BLaER1 treated with 17β-estradiol and CSF1 and Interleukin-3, amounts not matched to agents 10 nM and 100 nM (cell line): ENCODE measurements around the gene MRPS23.
"Not testable (repeated sequence)": the region's sequence is repeated elsewhere in the genome, so short reads cannot be mapped to it uniquely, and the experiment has no call there.

Source experiments
- H3K27ac ChIP-seq, 11 experiments: shearing (Covaris generic); formaldehyde crosslinking; 2 replicates each; pipeline ENCODE4 v1.8.1; 2022
- H3K27me3 ChIP-seq, 11 experiments: shearing (Covaris generic); formaldehyde crosslinking; 2 replicates each; pipeline ENCODE4 v1.8.1; 2022
- H3K36me3 ChIP-seq, 11 experiments: shearing (Covaris generic); formaldehyde crosslinking; 2 replicates each; pipeline ENCODE4 v1.8.1; 2022
- H3K4me1 ChIP-seq, 10 experiments: shearing (Covaris generic); formaldehyde crosslinking; 2 replicates each; pipeline ENCODE4 v1.8.1; 2022
- H3K4me2 ChIP-seq, 11 experiments: shearing (Covaris generic); formaldehyde crosslinking; 2 replicates each; pipeline ENCODE4 v1.8.1; 2022
- H3K4me3 ChIP-seq, 10 experiments: shearing (Covaris generic); formaldehyde crosslinking; 2 replicates each; pipeline ENCODE4 v1.8.1; 2022
- H3K9ac ChIP-seq, 11 experiments: shearing (Covaris generic); formaldehyde crosslinking; 2 replicates each; pipeline ENCODE4 v1.8.1; 2022
- H3K9me3 ChIP-seq, 11 experiments: shearing (Covaris generic); formaldehyde crosslinking; replicated peaks in 1 of 11; 2 replicates each; pipeline ENCODE4 v1.8.1; 2022
- H4K20me1 ChIP-seq, 11 experiments: shearing (Covaris generic); formaldehyde crosslinking; 2 replicates each; pipeline ENCODE4 v1.8.1; 2022
- Cebpa-rat ChIP-seq, 11 experiments: shearing (Covaris generic); IDR thresholded peaks; 2 replicates each; pipeline ENCODE4 v1.8.1; 2022

Gene MRPS23

GRCh38 chr17:57858838-57859237, 9.0 kb upstream of the MRPS23 start:
- H3K27ac ChIP-seq = no peak overlapping the region
- peaks cover 0 to 25% (median 9%) of the 10 kb centered on the region in 11 experiments; a peak in 16 of 22 replicates for H3K27me3 ChIP-seq
- 0 out of 22 replicates have a peak, but pooled peaks cover 0 to 5% (median 0%) of the 10 kb centered on the region in 11 experiments for H4K20me1 ChIP-seq
- H3K36me3 ChIP-seq = no peaks in the 10 kb centered on the region
- H3K4me2 ChIP-seq = 0 out of 22 replicates have a peak overlapping the region, but pooled peaks of 1 of the 11 experiments have one; percentile 7
- H3K4me3 ChIP-seq = no peak overlapping the region
- no peak for TF ChIP-seq Cebpa-rat (IDR thresholded peaks at IDR 0.05)
- H3K4me1 ChIP-seq = peaks cover 22 to 56% (median 42%) of the 10 kb centered on the region in 10 experiments
- no peaks in the 10 kb centered on the region for H3K9me3 ChIP-seq
- H3K9ac ChIP-seq = no peak overlapping the region

GRCh38 chr17:57856792-57857620, 7.2 kb upstream of the MRPS23 start:
- Histone ChIP-seq H4K20me1 (no peaks in the 10 kb centered on the region), H3K9me3 (no peaks in the 10 kb centered on the region), H3K4me2 (no peak overlapping the region), H3K27ac (no peak overlapping the region), H3K4me3 (no peak overlapping the region), H3K9ac (peak overlapping the region in 1 of 11 experiments; percentile 4; a peak in 1 of 22 replicates), H3K4me1 (peaks cover 21 to 48% (median 35%) of the 10 kb centered on the region in 10 experiments), H3K36me3 (no peaks in the 10 kb centered on the region), H3K27me3 (peaks cover 0 to 8% (median 3%) of the 10 kb centered on the region in 11 experiments; a peak in 14 of 22 replicates)
- no peak for TF ChIP-seq Cebpa-rat (IDR thresholded peaks at IDR 0.05)

DNA sequence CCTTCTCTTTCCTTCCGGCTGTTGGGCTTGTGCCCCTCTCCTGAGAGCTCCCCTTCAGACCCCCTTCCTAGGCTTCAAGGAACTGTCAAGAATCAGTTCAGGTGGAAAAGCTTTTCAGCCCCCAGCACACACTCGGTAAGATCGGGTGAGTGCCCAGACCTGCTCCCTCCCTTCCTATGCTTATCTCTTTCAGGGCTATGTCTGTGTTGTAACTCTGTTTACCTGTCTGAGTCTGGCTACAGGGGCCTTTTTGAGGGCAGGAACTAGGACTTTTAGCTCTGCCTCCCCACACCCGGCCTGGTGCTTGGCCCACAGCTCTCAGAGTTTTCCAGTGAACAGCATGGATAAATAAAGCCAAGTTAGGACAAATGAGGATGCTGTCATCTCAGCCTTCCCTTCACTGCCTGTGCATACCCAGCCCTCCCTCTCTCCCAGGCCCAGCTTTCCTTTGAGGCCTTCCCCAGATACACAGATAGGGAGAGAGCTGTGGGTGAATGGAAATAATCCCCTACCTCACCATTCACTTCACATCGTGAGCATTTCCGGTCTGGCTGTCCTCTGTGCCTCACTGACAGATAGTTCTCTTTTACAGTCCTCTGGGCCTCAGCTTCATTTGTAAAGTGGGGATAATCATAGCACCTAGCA, 5.7 kb upstream of the MRPS23 start:
- Histone ChIP-seq H3K4me3 (no peak overlapping the region), H3K27me3 (no peaks in the 10 kb centered on the region), H4K20me1 (no peaks in the 10 kb centered on the region), H3K4me2 (no peak overlapping the region), H3K9me3 (no peaks in the 10 kb centered on the region), H3K9ac (no peak overlapping the region), H3K4me1 (peaks cover 22 to 47% (median 34%) of the 10 kb centered on the region in 10 experiments), H3K27ac (no peak overlapping the region), H3K36me3 (no peaks in the 10 kb centered on the region)
- TF ChIP-seq Cebpa-rat (IDR thresholded peaks at IDR 0.05) = no peak

DNA sequence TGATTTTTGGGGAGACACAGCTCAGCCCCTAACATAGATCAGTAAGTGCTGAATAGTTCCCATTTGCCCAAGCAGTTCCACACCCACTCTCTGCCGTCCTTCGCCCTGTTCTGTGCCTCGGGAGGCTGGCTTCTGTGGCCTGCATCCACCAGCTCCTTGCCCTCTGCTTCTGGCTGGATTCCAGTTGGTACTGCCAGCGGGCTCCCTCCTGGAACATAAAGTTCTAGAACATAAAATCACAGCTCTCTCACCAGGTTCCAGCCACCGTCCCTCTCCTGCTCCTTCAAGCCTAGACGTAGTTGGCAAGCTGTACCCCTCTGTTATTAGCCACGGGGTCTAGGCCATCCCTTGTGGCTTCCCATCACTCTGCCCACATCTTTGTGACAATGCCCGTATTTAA, 3.9 kb upstream of the MRPS23 start:
- H3K4me3 ChIP-seq = no peak overlapping the region
- H3K27ac ChIP-seq = no peak overlapping the region
- peaks cover 0 to 4% (median 0%) of the 10 kb centered on the region in 11 experiments; a peak in 2 of 22 replicates for H3K36me3 ChIP-seq
- no peak overlapping the region for H3K4me2 ChIP-seq
- peaks cover 26 to 39% (median 32%) of the 10 kb centered on the region in 10 experiments for H3K4me1 ChIP-seq
- H3K9me3 ChIP-seq = no peaks in the 10 kb centered on the region
- H3K27me3 ChIP-seq = no peaks in the 10 kb centered on the region
- H3K9ac ChIP-seq = no peak overlapping the region
- no peak for TF ChIP-seq Cebpa-rat (IDR thresholded peaks at IDR 0.05)
- no peaks in the 10 kb centered on the region; a peak in 1 of 22 replicates for H4K20me1 ChIP-seq

GRCh38 chr17:57852955-57853328, 3.1 kb upstream of the MRPS23 start:
- no peak for TF ChIP-seq Cebpa-rat (IDR thresholded peaks at IDR 0.05)
- H3K9me3 ChIP-seq = no peaks in the 10 kb centered on the region
- H3K27me3 ChIP-seq = no peaks in the 10 kb centered on the region
- H4K20me1 ChIP-seq = no peaks in the 10 kb centered on the region; a peak in 1 of 22 replicates
- no peak overlapping the region for H3K27ac ChIP-seq
- peaks cover 34 to 44% (median 39%) of the 10 kb centered on the region in 10 experiments for H3K4me1 ChIP-seq
- H3K9ac ChIP-seq = no peak overlapping the region
- peaks cover 0 to 10% (median 3%) of the 10 kb centered on the region in 11 experiments; a peak in 13 of 22 replicates for H3K36me3 ChIP-seq
- H3K4me2 ChIP-seq = peak overlapping the region in 4 of 11 experiments; percentile 90 to 98 (median 93); a peak in 5 of 22 replicates
- H3K4me3 ChIP-seq = no peak overlapping the region

GRCh38 chr17:57852092-57852954, 2.5 kb upstream of the MRPS23 start:
- H3K27ac ChIP-seq = peak overlapping the region in 6 of 11 experiments; percentile 3 to 64 (median 46); a peak in 8 of 22 replicates
- H3K9ac ChIP-seq = peak overlapping the region in 7 of 11 experiments; percentile 19 to 45 (median 41); a peak in 9 of 22 replicates
- no peak for TF ChIP-seq Cebpa-rat (IDR thresholded peaks at IDR 0.05)
- H3K27me3 ChIP-seq = no peaks in the 10 kb centered on the region
- H3K36me3 ChIP-seq = peaks cover 0 to 17% (median 9%) of the 10 kb centered on the region in 11 experiments; a peak in 14 of 22 replicates
- peak overlapping the region; percentile 58 to 98 (median 90) for H3K4me2 ChIP-seq
- H3K4me1 ChIP-seq = peaks cover 38 to 46% (median 43%) of the 10 kb centered on the region in 10 experiments
- no peak overlapping the region for H3K4me3 ChIP-seq
- H4K20me1 ChIP-seq = no peaks in the 10 kb centered on the region; a peak in 1 of 22 replicates
- H3K9me3 ChIP-seq = no peaks in the 10 kb centered on the region

DNA sequence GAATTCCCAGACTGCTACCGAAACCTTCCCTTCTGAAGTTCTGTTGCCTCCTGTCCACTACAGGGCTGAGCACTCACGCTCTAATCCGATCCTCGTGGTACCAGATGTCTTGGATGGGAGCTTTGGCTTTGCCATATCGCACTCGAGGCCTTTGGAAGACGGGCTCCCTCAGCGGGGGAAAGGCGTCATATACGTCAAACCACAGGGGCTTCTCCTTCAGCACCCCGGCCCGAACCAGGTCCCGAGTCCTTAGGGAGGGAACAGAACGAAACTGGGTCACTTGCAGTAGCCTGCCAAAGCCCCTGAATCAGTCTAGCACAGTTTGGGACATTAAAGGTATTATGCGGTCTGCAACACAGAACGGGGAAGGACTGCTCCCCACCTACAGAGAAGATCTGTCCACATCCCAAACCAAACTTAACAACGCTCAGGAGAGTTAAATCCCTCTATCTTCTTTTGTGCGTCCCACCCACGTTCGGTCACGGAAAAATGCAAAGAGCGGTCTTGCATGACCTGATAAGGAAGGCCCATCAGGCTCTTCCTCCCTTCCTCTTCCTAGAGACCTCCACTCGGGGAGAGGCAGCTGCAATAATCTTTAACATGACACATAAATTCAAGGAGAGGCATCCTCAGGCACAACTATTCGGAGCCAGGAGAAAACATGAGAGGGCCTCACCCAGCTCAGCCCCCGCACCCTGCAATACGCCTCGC, 526 bp downstream of the MRPS23 start:
- no peak for TF ChIP-seq Cebpa-rat (IDR thresholded peaks at IDR 0.05)
- Histone ChIP-seq H4K20me1 (peaks cover 0 to 9% (median 0%) of the 10 kb centered on the region in 11 experiments; a peak in 6 of 22 replicates), H3K9me3 (no peaks in the 10 kb centered on the region), H3K4me1 (peaks cover 38 to 50% (median 43%) of the 10 kb centered on the region in 10 experiments), H3K4me3 (peak overlapping the region; percentile 80 to 98 (median 86)), H3K27me3 (no peaks in the 10 kb centered on the region), H3K4me2 (peak overlapping the region; percentile 93 to 99 (median 96)), H3K36me3 (peaks cover 20 to 40% (median 34%) of the 10 kb centered on the region in 11 experiments), H3K27ac (peak overlapping the region in 10 of 11 experiments; percentile 81 to 90 (median 86); a peak in 20 of 22 replicates), H3K9ac (peak overlapping the region; percentile 78 to 90 (median 86))

GRCh38 chr17:57846056-57846945, 3.5 kb downstream of the MRPS23 start:
- not testable (repeated sequence) for H3K27me3 ChIP-seq, H3K27ac ChIP-seq, H3K4me3 ChIP-seq, H3K4me2 ChIP-seq, H3K9ac ChIP-seq, H3K9me3 ChIP-seq
- Histone ChIP-seq H3K36me3 (peaks cover 36 to 70% (median 56%) of the 10 kb centered on the region in 11 experiments), H3K4me1 (peaks cover 22 to 30% (median 25%) of the 10 kb centered on the region in 10 experiments), H4K20me1 (peaks cover 0 to 32% (median 22%) of the 10 kb centered on the region in 11 experiments; a peak in 14 of 22 replicates)
